Activated naive CD4-positive, alpha-beta T cell treated with anti-CD3 and anti-CD28 coated beads, Interleukin-2, amount 50 U/mL, for 16 hours (primary cell): ENCODE data around the gene FCHSD2.

Source experiments
- DNase-seq: peaks from one replicate; pipeline ENCODE4 v3.0.0-alpha.2; 2020

FCHSD2 gene

DNA sequence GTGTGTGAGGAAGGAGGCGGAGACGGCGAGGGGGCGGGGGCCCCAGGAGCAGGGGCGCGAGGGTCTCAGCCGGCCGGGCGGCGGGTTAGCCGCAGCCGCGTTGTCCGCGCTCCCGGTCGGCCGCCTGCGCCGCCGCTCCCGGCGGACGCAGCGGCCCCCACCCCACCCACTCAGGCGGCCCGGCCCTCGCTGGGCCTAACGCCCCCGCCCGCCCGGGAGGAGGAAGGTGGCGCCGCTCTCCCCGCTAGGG, at the start of gene FCHSD2:
TSS of gene FCHSD2 (minus strand) at position 191 of the 250 bp plus-strand sequence. CDS start 441 bp downstream, outside the sequence.
- no peak for DNase-seq

DNA sequence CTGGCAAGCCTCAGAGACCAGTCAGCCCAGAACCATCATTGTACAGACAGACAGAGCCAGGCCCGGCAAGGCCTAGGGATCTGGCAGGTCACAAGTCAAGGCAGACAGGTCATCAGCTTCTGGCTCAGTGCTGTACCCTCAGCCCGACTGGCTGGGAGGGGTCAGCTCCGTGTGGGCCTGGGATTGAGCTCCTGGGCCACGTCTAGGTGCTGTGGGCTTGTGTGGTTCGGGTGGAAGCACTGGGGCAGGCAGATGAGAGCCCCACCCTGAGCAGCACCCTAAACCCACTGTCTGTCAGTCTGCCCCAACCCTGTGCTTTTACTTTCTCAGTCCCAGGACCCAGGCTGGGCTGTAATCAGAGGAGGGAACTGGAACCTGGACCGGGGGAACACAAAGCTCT, 49.0 kb upstream of the FCHSD2 start:
- DNase-seq: no peak

DNA sequence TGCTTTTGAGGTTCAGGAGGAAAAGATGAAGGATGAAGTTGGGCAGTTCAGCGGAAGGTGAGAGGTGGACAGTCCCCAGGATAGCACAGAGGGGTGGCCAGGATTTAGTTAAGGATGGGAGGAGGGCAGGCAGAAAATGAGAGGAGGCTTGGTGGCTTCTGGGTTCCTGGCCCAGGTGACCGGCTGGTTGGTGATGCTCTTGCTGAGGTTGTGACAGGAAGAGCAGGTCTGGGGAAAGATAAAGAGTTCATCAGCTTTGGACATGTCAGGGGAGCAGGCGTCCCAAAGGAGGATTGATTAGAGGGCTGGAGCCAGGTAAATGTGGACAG, 48.4 kb upstream of the FCHSD2 start:
- no peak for DNase-seq

DNA sequence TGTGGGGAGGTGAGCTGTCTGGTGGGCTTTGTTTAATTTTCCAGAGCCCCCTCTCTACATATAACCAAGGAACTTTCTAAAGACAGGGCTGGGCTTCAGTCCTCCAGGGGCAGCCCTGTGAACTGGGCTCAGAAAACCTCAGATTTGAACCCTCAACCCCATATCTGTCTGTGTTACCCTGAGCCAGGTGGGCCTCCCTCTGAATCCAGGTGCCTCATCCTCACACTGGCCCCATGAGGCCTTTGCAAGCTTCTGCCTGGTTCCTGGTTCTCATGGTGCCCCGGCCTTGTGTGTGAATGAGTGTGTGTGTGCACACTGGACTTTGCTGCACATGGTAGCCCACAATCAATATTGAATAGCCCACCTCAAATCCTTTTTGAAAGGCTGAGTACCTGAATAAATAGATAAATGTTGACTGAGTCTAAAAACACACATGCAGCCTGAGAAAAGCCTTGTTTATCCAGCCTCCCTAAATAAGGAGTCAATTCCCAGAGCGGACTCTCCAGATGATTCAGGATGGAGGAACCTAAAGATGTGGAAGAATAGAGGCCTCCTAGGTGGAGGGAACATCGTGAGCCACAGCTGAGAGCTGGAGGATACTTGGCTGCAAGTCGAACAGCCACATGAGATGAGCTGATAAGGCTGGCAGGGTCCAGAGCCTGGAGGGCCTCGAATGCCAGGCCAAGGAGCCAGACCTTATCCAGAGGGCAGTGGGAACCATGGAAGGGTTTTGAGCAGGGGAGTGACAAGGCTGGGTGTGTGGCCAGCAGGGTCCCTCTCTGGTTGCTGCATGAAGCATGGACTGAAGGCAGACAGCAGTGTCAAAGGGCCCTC, 47.8 kb upstream of the FCHSD2 start:
- DNase-seq: no peak

DNA sequence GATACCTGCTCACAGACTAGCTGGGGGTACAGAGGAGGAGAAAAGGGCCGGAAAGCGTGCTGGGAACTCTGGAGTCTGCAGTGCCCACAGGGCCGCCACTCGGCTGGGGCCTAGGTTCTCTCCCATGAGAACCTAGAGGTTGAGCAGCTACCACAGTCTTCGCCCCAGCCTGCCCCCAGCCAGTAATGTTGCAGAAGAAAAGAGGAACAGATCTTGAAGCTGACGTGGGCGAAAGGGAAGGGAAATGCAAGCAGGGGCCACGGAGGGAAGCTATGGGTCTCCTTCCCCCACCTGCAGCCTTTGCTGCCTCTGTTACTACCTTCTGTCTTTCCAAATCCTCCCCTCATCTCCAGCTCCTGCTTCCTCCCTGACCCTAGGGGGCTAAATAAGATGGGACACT, 47.2 kb upstream of the FCHSD2 start:
- no peak for DNase-seq

DNA sequence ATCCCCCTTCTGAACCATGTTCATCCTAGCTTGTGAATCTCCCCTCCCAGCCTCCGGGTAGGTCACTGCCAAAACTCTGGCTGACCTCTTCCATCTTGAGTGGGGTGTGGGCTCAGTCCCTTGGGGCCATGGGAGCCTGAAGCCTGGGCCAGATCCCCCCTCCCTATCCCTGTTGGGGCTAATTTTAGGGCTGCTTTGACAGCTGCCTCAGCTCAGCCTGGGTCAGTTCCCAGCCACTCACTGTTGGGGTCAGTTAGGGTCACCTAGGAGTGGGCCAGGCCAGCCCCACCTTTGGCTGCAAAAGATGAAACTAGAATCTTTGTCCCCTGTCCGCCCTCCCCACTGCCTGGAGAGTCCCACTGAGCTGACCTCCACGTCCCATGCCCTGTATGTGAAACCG, 46.2 kb upstream of the FCHSD2 start:
- DNase-seq: no peak

DNA sequence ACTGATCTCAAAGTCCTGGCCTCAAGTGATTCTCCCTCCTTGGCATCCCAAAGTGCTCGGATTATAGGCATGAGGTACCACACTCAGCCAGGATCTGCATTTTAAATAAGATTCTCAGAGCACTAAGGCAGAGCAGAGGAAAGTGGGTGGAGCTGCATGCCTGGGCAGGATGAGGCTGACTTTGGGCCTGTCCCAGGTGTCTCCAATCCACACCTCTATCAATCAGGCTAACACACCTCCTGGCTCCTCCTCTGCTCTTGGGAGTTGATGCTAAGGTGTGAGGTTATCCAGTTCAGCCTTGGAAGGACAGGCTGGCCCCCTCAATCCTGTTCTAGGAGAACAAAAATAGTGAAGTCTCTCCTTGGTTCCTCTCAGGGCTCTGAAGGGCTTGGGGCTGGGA, 45.7 kb upstream of the FCHSD2 start:
- no peak for DNase-seq

DNA sequence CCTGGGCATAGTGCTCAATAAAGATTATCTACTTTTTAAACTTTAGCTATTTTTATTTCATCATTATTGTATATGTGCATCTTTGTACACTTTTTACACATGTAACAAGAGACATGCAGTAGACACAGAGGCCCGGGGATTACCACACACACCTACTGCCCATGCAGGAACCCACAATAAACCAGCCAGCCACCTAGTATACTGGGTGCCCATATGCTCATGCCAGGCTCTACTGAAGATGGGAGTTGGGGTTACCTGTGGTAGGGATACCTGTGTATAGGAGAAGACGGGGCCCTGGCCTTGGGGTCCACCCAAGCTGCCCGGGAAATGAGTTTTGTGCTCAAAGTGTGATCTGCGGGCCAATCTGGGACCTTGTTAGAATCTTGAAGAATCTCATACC, 44.8 kb upstream of the FCHSD2 start:
- no peak for DNase-seq

DNA sequence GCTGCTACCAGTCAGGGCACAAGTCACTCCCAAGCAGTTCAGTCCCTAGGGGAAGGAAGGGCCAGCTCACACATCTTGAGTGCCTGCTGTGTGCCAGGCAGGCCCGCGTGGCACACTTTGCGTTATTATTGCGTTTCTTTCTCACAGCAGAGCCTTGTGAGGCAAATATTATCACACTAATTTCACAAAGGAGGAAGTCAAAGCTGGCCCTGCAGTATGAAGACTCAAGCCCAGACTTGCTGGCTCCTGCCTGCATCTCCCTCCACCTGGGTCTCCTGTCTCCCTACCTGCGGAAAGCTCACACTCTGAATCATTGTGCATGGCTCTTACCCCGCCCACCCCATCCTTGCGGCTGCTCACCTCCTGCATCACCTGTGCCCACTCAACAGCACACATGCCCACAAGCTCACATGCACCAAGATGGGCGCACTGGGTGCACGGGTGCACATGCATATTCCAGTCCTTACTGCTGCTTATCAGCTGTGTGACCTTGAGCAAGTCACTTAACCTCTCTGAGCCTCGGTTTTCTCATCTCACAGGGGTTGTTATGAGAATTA, 44.3 kb upstream of the FCHSD2 start:
- no peak for DNase-seq

DNA sequence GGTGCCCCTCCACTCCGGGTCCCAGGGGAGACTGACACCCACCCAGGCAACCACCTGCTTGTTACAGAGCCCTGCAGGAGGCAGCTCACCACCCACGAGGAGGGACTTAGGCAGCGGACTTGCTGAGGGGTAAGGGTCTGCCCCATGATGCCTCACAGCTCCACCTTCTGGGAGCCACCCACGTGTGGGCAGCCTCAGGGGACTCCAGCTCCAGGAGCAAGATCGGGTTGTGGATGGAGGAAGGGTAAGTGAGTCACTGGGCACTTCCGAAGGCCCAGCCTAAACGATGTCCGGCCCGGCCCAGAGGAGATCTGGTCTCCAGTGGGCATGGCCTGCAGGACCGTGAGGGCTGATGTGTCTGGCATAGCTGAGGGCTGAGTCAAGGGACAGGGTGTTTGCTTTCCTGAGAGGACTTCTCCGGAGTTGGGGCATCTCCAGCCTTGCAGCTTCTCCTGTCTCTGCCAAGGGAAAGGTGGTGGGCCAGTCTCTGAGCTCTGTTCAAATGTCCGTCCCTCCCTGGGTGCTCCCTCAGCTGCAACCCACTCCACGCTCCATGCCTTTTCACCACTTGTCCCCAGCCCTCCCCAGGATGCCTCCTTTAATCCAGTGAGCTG, 43.7 kb upstream of the FCHSD2 start:
- DNase-seq: no peak

DNA sequence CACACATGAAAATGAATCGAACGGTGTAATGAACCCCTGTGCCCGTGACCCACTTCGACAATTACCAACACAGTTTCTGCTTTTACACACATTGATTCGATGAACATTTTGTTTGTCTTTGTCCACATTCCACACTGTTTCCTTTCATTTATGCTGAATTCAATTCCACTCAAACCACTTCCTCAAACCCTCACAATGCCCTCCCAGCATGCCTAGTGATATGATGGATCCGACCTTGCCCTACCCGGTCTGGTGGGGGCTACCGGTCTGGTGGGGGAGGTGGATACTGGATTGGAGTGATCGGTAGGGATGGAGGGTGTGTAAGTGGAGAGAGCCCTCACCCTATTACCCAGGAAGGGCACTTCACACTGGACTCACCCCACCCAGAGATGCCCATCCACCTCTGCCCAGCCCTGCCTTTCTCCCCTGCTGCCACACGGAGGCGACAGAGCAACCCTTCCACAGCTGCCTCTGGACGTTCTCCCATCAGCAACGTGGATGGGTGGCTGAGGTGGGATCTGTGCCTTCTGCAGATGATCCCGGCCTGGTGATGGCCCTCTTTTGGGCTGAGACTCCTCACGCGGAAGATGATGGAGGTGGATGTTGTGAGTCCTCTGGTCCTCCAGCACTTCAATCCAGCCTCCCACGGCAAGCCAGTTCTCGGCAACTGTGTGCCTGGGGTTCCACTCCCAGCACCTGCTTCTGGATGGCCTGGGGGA, 43.0 kb upstream of the FCHSD2 start:
- peak; percentile 51 for DNase-seq

DNA sequence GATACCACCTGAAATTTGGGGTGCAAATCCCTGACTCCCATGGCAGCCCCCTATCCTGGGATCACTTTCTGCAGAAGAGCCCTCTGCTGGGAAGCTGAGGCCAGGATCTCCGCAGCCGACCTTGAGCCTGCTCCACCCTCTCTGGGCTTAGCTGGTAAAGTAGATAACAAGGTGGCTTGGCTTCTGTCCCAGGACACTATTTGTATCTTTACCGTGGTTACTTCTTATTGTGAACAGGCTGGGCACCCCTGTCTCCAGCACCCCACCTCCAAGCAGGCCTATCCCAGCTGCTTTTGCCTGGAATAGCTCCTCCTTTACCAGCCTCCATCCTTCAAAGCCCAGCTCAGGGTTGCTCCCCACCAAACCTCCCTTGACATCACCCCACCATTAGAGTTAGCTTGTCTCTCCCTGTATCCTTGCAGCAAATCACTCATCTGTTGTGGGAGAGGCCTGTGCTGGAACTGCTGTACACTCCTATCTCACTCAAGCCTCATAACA, 40.8 kb upstream of the FCHSD2 start:
- no peak for DNase-seq

DNA sequence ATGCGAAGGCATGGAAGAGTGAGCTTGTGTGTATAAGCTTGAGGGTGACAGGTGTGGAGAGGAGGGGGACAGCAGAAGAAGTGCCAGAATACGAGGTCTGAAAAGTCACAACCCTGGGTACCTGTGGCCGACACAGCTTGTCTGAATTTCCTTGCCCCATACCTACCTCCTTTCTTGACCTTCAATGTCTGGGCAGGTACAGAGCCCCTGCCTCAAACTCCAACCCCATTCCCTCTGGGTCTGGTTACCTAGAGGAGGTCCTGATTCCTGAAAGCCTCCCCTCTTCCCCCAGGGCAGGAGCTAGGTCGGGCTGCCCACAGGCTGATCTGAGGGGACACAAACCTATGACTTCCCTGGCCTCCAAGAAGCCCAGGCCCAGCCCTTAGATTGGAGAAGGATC, 36.6 kb upstream of the FCHSD2 start:
- DNase-seq: no peak

DNA sequence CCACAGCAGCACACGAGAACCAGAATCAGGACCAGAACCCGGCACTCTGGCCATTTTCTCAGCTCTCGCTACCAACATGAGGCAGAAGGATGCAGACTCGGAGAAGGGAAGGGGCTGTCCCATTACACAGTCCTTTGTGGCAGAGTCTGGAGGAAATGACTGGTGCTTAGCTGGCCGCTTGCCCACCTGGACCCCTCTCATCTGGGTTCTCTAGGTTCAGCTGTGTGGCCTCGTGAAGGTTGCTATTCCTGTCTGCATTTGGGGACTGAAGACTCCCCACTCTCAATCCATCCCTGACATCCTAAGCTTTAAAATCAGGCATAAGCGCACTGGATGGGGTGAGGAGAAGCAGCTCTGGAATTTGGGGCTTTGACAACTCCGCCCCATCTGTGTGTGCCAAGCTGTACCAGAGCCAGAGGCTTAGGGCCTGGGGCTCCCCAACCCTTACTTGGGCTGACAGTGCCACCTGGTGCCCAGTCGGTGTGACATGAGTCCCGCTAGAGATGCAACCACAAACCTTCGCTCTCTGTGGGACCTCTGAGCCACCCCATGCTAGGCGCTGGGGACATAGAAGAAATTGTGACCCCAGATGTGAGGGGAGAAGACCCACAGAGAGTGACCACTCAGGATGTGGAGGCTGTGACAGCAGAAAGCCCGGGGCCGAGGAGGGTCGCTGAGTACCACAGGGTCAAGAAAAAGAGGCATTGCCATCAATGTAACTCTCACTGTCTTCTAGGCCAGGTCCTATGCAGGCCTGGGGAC, 35.8 kb upstream of the FCHSD2 start:
- DNase-seq: peak; percentile 84

DNA sequence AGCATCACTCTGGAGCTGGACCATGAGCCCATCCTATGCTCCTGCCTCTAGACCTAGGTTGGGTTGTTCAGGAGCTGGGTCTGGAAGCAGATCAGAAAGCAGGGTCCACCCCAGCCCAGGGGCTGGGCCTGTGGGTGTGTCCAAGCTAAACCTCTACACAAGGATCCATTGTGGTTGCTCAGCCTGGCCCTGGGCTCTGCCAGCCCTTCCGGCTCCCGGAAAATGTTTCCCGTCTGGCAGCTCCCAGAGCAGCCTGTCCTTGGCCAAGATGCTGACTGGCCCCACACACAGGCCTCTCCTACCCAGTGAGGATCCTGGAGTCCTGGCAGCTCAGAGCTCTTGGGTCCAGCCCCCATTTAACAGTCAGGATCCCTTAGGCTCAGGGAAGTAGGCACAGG, 35.3 kb upstream of the FCHSD2 start:
- DNase-seq: no peak

DNA sequence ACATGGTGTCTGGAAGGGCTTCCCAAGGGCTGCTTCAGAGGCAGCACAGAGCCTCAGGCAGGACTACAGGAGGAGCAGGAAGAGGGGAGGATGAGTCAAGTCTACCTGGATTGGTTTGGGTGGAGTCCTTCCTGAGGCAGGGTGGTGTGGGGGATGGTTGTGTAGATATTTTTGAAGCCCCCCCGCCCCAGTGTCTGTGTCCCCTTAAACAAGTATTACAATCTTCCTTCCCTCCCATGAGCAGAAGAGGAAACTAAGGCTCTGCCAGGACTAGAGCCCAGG, 34.7 kb upstream of the FCHSD2 start:
- no peak for DNase-seq

DNA sequence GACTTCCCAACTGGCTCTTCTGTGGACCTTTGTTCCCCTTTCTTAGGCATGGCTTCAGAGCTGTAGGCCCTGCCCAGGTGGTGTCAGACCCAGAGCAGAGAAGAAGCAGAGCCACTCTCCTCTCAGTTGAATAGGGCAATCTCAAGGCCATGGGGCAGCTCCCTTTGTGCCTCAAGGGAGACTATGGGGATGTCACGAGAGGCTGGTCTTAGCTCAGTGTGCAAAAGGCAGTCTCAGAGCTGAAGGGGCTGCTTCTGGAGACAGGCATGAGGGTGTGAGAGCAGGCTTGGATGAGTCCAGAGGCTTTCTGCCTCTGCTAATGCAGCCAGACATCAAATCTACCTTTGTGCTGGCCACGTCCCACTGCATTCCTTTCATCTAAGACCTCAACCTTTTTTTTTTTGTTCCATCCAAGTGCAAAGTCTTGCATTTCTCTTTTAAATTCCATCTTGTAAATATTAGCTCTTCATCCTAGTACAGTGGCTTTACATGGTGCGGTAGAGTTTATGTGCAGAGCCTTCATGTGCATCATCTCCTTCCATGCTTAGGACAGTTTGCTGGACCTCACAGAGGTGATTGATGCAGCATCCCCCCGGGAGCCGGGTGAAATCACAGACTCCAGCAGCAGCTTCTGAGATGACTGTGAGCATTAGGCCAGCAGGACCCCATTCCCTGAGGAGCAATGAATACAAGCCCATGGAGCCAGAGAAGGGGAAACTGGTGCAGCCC, 34.2 kb upstream of the FCHSD2 start:
- no peak for DNase-seq

DNA sequence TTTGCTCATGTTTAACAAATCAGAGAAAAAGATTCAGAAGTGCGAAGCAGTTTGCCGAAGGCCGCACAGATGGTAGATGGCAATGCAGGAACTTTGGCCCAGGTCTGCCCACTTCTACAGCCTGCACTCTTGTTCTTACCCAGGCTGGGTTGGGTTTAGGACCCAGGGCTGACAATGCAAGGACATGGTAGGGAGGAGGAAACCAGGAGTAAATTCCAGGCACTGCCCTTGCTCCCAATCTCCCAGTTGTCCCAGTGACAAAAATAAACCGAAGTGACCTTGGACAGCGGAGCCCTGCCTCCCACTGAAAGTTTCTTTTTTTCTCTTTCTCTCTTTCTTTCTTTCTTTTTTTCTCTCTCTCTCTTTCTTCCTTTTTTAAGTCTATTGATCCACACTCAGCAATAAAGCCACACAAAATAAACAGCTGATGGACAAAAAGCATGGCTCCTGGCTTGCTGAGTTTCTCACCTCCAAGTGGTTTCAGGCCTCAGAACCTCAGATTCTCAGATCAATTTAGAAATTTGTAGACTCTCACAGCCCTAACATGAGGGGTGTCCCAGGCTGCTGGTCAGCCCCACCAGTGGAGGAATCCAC, 33.5 kb upstream of the FCHSD2 start:
- no peak for DNase-seq

DNA sequence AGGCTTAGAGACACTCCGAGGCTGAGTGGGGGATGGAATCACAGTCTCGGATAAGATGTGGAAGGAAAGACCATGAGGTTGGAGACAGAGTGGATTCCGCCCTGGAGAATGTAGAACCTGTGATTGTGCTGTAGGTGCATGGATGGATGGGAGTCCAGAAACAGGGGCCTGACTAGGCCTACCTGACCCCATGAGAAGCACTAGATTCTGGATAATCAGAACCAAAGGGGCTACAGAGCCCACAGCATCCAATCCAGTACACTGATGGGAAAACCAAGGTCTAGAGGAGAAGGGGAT, 32.3 kb upstream of the FCHSD2 start:
- DNase-seq: no peak

DNA sequence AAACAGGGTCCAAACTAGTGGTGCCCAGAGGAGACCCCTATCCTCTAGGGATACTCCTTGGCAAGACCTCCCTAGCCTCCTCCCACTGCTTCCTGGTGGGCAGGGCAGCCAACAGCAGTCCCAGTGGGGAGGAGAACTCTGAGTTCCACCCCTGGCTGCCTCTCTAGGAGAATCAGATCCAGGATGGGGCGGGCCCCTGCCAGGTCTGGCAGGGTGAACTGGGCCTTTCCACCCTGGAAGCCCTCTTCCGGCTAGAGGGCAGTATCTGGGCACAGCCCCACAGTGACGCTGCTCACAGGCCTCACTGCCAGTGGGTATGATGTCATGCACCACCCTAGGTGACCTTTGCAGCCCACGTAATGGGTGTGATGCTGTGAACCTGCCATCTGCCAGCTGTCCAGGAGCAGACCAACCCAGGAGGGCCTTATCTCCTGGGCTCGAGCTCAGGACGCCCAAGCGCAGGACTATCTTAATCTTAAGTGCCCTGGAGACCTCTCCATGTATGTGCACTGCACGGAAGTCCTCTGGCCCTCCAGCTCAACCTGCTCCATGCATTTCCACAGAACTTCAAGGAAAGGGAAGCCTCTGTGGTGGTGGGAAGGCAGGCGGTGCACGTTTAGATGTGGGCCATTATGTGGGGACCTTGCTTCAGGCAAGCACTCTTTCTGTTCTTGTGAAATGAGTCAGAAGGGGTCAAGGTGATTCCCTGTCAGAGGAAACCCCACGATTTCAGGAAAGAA, 31.8 kb upstream of the FCHSD2 start:
- DNase-seq: no peak

DNA sequence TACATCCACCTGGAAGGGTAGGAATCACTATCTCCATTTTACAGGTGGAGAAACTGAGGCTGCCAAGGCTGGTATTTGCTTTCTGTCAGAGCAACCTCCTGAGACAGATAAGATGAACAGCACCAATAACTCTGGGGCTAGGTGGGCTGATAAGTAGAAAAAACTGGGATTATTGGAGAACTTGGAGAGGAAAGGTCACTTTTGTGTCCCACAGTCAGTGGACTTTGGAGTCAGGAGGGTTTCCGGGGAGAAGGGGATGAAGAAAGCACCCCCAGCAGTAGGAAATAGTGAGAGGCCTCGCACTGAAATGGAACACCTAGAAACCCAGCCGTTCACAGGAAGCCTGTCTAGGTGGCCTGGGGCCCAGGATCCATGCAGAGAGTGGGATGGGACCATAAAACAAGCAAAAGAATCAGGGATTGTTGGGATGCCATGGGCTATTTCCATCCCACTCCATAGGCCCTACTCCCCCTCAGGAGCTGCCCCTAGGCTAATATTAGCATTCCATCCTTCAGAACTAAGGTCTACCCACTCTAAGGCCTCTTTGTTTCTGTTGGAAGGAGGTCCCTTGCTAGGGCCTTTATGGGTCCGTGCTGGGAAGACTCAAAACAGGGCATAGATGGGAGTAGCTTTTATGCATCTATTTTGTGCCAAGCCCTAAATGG, 31.0 kb upstream of the FCHSD2 start:
- no peak for DNase-seq
